Measurements from ENCODE around the gene PARP9.
A peak's percentile ranks its signal among the peaks of the same experiment; 100 is the strongest.

The PARP9 gene

GRCh38 chr3:122497425-122497824, 66.7 kb downstream of the PARP9 start:
- Histone ChIP-seq H3K27me3 (ENCODE audit: insufficient read depth, poor library complexity, severe bottlenecking) (no peaks in the 10 kb centered on the region), H3K4me3 (replicated peaks; ENCODE audit: insufficient read depth, low read length) (no peak overlapping the region), H3K27ac (replicated peaks) (peak overlapping the region; percentile 23; the same call in 1 of the 2 replicates)
- TF ChIP-seq SPI1 (IDR thresholded peaks at IDR 0.05; ENCODE audit: borderline replicate concordance, low read depth): no peak
- no peak for TF ChIP-seq CTCF (IDR thresholded peaks at IDR 0.05; ENCODE audit: insufficient read depth, low read length)
- peak; percentile 43; the same call in 1 of the 2 replicates for TF ChIP-seq POLR2AphosphoS5 (IDR thresholded peaks at IDR 0.05; ENCODE audit: low read depth)
- TF ChIP-seq GABPA (IDR thresholded peaks at IDR 0.05; ENCODE audit: low read depth): no peak
- no peak for TF ChIP-seq REST (IDR thresholded peaks at IDR 0.05; ENCODE audit: insufficient replicate concordance, low read depth)
- peak; percentile 31 to 79 for DNase-seq (ENCODE audit: low read depth in 1 of 2, low spot score in 1 of 2)

GRCh38 chr3:122496508-122496907, 67.6 kb downstream of the PARP9 start:
- no peak overlapping the region for H3K4me3 ChIP-seq (replicated peaks; ENCODE audit: insufficient read depth, low read length)
- H3K27ac ChIP-seq (replicated peaks): no peak overlapping the region
- TF ChIP-seq GABPA (IDR thresholded peaks at IDR 0.05; ENCODE audit: low read depth) (no peak), CTCF (IDR thresholded peaks at IDR 0.05; ENCODE audit: insufficient read depth, low read length) (no peak), REST (IDR thresholded peaks at IDR 0.05; ENCODE audit: insufficient replicate concordance, low read depth) (no peak), SPI1 (IDR thresholded peaks at IDR 0.05; ENCODE audit: borderline replicate concordance, low read depth) (no peak), POLR2AphosphoS5 (IDR thresholded peaks at IDR 0.05; ENCODE audit: low read depth) (no peak)
- no peaks in the 10 kb centered on the region for H3K27me3 ChIP-seq (ENCODE audit: insufficient read depth, poor library complexity, severe bottlenecking)
- no peak for DNase-seq (ENCODE audit: low read depth in 1 of 2, low spot score in 1 of 2)

GRCh38 chr3:122493296-122493695, 70.8 kb downstream of the PARP9 start:
- no peak for DNase-seq (ENCODE audit: low read depth in 1 of 2, low spot score in 1 of 2)
- no peaks in the 10 kb centered on the region for H3K27me3 ChIP-seq (ENCODE audit: insufficient read depth, poor library complexity, severe bottlenecking)
- no peak overlapping the region for H3K4me3 ChIP-seq (replicated peaks; ENCODE audit: insufficient read depth, low read length)
- H3K27ac ChIP-seq (replicated peaks): no peak overlapping the region
- TF ChIP-seq GABPA (IDR thresholded peaks at IDR 0.05; ENCODE audit: low read depth) (no peak), CTCF (IDR thresholded peaks at IDR 0.05; ENCODE audit: insufficient read depth, low read length) (no peak), SPI1 (IDR thresholded peaks at IDR 0.05; ENCODE audit: borderline replicate concordance, low read depth) (no peak), POLR2AphosphoS5 (IDR thresholded peaks at IDR 0.05; ENCODE audit: low read depth) (no peak), REST (IDR thresholded peaks at IDR 0.05; ENCODE audit: insufficient replicate concordance, low read depth) (no peak)
